ENCODE data around the gene PASK. TPM values are rescaled to one million over a fixed set of nuclear protein-coding genes. Genes with fewer than 3 reads are reported as not detected.
A peak's percentile ranks its signal among the peaks of the same experiment; 100 is the strongest.

The PASK gene
- total and polyA plus RNA-seq, 9 of the 15 experiments (the other 6 are each of a cell fraction or from before 2014, with no cell fraction given): 1.5 to 30.3 (median 9.9) TPM

DNA sequence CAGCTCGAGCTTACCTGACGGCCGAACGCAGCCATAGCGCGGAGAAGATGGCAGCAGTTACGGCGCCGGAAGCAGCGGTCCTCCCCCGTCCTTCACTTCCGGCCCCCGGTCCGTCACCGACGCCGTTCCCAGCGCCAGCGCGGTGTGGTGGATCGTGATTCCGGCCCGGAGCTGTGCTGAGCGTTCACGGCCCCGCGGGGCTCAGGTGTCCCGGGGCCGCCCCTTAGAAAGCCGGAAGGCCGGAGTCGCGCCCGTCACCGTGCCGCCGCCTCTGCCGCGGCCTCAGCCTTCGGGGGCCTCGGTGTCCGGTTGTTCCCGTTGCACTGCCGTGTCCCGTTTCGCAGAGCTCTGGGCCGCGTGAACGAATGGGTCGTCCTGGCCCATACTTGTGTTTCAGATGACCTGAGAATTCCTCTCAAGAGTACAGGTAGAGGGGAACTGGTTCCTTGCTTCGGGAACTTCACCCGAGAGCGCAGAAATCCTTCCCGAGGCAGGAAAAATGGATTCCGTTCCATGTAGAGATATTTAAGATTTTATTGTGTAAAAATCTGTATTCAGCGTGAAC, 47.0 kb downstream of the PASK start, which contains the start of gene MTERF4 (continued):
- TF ChIP-seq RCOR1 (IDR thresholded peaks at IDR 0.05; ENCODE audit: borderline replicate concordance in 1 of 2, low read depth in 2 of 2, low read length in 2 of 2): peak in 1 of 2 experiments; percentile 68; a peak in 1 of 4 replicates
- TF ChIP-seq ZFP30 (CRISPR knock-in tag; IDR thresholded peaks at IDR 0.05; ENCODE audit: borderline replicate concordance): no peak
- TF ChIP-seq HNRNPL (IDR thresholded peaks at IDR 0.05; ENCODE audit: low read depth, low read length): no peak
- TF ChIP-seq SOX6 (IDR thresholded peaks at IDR 0.05): peak; percentile 63
- peak; percentile 98 for TF ChIP-seq ZFX (CRISPR knock-in tag; IDR thresholded peaks at IDR 0.05)
- no peak for TF ChIP-seq RFX5 (IDR thresholded peaks at IDR 0.05; ENCODE audit: low read depth, low read length)
- TF ChIP-seq, protein P1, sequence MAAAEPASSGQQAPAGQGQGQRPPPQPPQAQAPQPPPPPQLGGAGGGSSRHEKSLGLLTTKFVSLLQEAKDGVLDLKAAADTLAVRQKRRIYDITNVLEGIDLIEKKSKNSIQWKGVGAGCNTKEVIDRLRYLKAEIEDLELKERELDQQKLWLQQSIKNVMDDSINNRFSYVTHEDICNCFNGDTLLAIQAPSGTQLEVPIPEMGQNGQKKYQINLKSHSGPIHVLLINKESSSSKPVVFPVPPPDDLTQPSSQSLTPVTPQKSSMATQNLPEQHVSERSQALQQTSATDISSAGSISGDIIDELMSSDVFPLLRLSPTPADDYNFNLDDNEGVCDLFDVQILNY (CRISPR knock-in tag; IDR thresholded peaks at IDR 0.05): no peak
- TF ChIP-seq PRMT5 (CRISPR knock-in tag; IDR thresholded peaks at IDR 0.05): no peak
- no peak for TF ChIP-seq PHTF2 (CRISPR knock-in tag; IDR thresholded peaks at IDR 0.05)
- TF ChIP-seq, protein P2, sequence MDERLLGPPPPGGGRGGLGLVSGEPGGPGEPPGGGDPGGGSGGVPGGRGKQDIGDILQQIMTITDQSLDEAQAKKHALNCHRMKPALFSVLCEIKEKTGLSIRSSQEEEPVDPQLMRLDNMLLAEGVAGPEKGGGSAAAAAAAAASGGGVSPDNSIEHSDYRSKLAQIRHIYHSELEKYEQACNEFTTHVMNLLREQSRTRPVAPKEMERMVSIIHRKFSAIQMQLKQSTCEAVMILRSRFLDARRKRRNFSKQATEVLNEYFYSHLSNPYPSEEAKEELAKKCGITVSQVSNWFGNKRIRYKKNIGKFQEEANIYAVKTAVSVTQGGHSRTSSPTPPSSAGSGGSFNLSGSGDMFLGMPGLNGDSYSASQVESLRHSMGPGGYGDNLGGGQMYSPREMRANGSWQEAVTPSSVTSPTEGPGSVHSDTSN (CRISPR knock-in tag; IDR thresholded peaks at IDR 0.05; ENCODE audit: low read depth): no peak
- TF ChIP-seq, protein P2 (tag; conservative IDR thresholded peaks at IDR 0.05; ENCODE audit: low read depth): no peak
- TF ChIP-seq BCL6 (CRISPR knock-in tag; IDR thresholded peaks at IDR 0.05): no peak
- TF ChIP-seq, protein P3, sequence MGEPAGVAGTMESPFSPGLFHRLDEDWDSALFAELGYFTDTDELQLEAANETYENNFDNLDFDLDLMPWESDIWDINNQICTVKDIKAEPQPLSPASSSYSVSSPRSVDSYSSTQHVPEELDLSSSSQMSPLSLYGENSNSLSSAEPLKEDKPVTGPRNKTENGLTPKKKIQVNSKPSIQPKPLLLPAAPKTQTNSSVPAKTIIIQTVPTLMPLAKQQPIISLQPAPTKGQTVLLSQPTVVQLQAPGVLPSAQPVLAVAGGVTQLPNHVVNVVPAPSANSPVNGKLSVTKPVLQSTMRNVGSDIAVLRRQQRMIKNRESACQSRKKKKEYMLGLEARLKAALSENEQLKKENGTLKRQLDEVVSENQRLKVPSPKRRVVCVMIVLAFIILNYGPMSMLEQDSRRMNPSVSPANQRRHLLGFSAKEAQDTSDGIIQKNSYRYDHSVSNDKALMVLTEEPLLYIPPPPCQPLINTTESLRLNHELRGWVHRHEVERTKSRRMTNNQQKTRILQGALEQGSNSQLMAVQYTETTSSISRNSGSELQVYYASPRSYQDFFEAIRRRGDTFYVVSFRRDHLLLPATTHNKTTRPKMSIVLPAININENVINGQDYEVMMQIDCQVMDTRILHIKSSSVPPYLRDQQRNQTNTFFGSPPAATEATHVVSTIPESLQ (CRISPR knock-in tag; IDR thresholded peaks at IDR 0.05): no peak
- peak; percentile 60 for TF ChIP-seq ZNF24 (IDR thresholded peaks at IDR 0.05)
- peak; percentile 85 for TF ChIP-seq GTF2E2 (tag; IDR thresholded peaks at IDR 0.05)
- no peak for TF ChIP-seq MAFF (IDR thresholded peaks at IDR 0.05; ENCODE audit: low read length)
- peak; percentile 62 for TF ChIP-seq POLR2B (IDR thresholded peaks at IDR 0.05; ENCODE audit: low read depth, partially characterized antibody)
- TF ChIP-seq, protein P4, sequence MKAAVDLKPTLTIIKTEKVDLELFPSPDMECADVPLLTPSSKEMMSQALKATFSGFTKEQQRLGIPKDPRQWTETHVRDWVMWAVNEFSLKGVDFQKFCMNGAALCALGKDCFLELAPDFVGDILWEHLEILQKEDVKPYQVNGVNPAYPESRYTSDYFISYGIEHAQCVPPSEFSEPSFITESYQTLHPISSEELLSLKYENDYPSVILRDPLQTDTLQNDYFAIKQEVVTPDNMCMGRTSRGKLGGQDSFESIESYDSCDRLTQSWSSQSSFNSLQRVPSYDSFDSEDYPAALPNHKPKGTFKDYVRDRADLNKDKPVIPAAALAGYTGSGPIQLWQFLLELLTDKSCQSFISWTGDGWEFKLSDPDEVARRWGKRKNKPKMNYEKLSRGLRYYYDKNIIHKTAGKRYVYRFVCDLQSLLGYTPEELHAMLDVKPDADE (conservative IDR thresholded peaks at IDR 0.05; ENCODE audit: control insufficient read depth, low read depth, low read length): peak; percentile 84; the same call in 1 of the 2 replicates
- TF ChIP-seq PHF20 (IDR thresholded peaks at IDR 0.05; ENCODE audit: partially characterized antibody): peak; percentile 97
- no peak for TF ChIP-seq STAG1 (CRISPR knock-in tag; IDR thresholded peaks at IDR 0.05; ENCODE audit: borderline replicate concordance)
- TF ChIP-seq FIP1L1 (IDR thresholded peaks at IDR 0.05; ENCODE audit: low read depth, low read length, poor library complexity, severe bottlenecking): peak; percentile 79
- TF ChIP-seq, protein P5, sequence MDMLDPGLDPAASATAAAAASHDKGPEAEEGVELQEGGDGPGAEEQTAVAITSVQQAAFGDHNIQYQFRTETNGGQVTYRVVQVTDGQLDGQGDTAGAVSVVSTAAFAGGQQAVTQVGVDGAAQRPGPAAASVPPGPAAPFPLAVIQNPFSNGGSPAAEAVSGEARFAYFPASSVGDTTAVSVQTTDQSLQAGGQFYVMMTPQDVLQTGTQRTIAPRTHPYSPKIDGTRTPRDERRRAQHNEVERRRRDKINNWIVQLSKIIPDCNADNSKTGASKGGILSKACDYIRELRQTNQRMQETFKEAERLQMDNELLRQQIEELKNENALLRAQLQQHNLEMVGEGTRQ (CRISPR knock-in tag; IDR thresholded peaks at IDR 0.05): no peak
- no peak for TF ChIP-seq ZNF57 (CRISPR knock-in tag; IDR thresholded peaks at IDR 0.05)
